Stimulated activated CD8-positive, alpha-beta memory T cell treated with anti-CD3 and anti-CD28 coated beads, Interleukin-7, amount 100 ng/mL, for 1 hour (primary cell): Measurements from ENCODE around the gene LOXL4.

Experiments
- DNase-seq, 2 donors: peaks; one replicate each; pipeline ENCODE4 v3.0.0-alpha.2; 2020; ENCODE audit warnings: low read depth in 2 of 2

LOXL4 gene

DNA sequence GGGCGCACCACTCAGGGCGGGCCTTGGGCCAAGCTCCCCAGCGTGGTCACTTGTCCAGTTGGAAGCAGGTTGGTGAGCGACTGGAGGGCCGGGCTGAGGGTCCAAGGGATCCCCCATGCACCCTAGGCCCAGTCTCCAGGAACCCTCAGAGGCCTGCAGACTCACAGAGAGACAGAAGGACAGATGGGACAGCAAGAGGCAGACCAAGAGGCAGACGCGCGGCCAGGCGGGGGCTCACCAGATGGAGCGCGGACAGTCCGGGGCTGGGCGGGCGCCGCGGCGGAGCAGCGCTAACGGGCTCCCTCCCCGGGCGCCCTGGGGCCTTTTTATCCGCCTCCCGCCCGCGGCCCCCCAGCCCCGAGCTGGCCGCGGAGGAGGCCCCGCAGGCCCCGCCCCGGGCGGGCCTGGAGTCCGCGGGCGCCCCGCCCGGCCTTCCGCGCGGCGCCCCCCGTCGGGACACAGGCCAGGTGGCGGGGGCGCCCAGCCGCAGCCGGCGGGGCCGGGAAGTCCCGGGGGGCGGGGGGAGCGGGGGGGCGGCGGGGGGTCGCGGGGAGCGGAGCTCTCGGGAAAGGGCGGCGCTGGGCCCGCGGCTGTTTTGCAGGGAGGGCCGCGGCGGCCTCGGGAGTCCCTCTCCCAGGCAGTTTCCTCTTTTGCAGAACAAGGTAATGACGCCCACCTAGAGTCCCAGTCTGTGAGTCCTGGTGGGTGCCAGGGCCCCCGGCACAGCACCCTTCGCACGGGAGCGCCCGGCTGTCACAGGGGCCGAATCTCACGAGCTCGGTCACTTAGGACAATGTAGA is at the start of gene LOXL4:
Gene LOXL4 (minus strand): TSS at position 301 of the 800 bp plus-strand sequence. CDS start 5,175 bp downstream, outside the sequence.
- DNase-seq, result no peak

DNA sequence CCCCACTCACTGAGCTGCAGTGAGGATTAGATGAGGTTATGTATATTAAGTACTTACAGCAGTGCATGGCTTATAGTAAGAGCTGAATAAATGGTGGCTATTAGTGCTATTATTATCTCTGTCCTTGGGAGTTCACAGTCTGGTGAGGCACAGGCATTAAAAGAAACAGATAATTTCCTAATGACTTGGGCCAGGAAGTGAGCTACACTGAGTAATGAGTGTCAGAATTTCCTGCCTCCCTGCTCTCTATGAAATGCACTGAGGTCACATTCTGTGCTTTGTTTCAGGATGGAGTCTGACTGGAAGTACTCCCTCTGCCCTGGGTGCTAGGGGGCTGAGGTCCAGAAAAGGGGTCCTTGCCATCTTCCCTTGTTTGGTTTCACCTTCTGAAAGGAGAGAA is 48.7 kb upstream of the LOXL4 start:
- no peak for DNase-seq

DNA sequence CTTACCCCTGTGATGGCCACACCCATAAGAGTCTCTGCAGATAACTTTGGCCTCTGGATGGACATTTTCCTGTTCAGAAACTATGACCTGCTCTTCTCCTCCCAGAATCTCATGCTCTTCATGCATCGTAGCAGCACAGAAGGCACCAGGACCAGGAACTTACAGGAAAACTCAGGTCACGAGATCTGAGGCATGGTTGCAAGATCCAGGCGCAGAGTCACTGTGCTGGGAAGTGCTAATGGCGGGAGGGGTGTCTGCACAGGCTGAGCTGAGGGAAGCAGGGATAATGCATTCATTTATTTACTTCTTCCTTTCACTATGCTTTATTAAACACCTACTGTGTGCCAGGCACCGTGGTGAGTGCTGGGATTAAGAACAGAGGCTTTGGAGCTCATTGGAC is 48.2 kb upstream of the LOXL4 start:
- no peak for DNase-seq

DNA sequence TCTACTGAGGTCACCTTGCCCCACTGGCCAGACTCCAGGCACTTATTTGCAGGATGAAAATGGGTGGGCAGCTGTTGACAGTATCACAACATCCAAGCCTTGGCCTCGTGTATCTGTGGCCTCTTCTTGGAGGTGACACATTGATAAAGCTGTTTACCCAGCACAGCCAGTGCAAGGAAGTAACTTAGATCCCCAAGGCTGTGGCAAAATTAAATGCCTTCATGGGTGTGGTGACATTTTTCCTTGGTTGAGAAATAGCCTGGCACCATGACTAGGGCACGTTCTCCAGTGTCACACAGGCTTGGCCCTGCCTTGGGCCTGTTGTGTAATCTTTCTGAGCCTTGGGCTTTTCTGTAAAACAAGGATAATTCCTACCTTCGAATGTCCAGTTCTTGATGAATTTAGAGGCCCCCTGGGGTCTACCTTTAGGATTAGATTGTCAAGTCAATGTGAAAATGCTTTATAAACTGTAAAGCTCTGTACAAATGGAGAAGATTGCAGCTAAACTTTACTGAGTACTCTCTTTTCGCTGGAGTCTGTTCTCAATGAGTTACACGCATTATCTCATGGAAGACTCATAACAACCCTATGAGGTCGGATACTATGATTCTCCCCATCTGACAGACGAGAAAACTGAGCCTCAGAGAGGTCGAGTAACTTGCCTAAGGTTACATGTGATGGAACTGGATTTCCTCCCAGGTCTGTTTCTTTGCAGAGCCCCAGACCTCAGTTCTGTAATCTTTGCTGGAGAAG is 46.7 kb upstream of the LOXL4 start:
- DNase-seq, result no peak

DNA sequence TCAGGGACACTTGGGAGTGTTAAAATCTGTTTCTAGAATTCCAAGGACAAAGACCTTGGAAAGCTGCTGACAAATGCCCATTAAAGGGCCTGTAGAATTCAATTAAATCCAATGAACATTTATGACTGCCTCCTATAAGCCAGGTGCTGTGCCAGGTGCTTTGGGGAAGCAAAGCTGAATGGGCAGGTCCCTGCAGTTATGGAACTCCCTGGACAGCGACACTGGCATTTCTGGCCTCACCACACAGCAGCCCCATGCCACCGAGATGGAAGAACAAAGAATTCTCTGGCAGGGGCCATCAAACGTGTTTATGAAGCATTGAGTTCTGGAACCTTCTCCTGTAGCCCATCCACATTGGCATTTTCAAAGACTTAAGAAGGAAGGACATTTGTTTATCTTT is 45.6 kb upstream of the LOXL4 start:
- no peak for DNase-seq

DNA sequence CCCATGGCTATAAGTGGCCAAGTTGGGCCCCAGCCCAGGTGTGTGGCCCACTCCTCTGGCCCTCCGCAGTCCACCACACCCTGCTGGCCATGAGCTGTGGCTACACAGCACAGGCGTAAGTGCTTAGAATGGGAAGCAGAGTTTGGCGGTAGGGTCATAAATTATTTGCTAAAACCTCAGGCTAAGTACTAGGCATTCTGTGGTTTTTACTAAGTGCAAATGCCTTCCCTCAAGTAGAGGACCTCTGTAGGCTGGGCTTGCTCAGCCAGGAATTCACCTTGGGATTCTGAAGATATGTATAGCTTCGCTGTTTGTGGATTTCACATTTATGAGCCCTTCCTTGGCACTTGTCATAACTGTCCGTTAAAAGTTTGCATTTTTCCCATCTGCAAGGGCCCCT is 44.8 kb upstream of the LOXL4 start:
- no peak for DNase-seq

DNA sequence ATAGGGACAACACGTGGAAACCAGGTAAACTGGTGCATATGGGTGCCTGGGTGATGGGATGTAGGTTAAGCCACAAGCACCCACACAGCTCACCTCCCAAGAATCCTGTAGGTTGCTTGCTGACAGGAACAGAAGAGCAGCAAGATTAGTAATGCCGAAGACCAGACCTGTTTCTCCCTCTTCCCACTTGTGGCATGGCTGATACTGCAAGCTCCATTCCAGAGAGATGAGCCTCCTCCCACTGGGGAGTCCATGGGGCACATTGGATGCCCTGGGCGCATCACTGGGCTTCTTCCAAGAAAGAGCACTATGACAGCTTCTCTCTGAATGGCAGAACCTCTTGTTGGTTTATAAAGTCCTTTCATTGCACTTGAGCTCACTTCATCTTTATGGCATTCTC is 44.4 kb upstream of the LOXL4 start:
- DNase-seq, result no peak

DNA sequence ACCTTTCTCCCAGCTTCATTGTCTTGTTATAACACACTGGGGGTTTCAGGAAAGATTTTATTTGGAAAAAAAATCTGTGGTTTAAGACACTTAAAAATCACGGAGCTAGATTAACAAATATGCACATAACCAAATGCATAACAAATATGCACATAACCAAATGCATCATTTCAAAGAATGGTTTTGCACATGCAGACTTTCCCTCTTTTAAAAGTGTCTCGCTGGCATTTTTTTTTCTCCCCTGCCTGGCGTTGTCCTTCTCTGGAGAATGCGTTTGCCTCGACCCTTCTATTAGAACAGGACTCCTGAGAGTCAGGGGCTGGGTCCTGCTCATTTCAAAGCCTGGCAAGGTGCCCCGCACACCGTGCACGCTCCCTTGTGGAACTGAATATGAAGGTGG is 42.7 kb upstream of the LOXL4 start:
- no peak for DNase-seq

DNA sequence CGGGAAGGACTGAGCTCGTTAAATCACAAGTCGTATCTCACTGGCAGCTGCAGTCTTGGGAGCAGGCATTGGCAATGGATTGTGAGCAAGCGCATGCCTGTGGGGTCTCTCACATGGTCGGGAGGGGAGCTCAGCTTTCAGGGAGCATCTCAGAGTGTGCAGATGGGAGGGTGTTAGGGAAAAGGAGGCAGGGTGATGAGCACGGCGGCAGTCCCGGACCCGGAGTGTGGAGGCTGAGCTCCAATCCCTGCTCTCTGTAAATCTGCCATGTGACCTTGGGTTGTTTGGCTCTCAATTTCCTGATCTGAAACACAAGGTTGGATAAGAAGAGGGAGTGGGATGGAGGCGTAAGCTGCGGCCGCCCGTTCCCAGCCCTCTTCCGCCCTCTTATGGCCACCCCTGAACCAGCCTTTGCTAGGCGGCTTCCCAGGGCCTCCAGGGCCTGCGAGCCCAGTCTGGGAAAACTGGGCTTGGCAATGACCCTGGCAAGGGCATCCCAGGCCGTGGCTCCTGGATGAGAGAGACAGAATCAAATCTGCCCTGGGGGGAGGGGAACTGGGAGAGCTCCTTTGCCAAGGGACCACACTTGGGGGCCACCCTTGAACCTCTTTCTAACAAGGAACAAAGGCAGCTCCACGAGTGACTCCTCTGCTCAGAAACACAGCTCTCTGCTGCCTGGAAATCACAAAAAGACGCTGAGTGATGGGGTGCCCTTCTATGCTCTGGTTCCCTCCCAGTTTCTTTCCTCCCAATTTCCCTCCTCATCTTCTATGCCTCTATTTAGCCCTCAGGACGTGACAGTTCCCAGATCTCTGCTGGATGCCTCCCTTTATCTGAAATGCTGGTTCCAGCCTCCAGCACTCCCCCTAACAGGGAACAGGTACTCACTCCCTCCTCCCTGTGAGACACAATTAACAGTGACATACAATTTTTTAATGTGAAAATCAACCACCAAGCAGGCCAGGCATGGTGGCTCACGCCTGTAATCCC is 41.7 kb upstream of the LOXL4 start:
- no peak for DNase-seq

DNA sequence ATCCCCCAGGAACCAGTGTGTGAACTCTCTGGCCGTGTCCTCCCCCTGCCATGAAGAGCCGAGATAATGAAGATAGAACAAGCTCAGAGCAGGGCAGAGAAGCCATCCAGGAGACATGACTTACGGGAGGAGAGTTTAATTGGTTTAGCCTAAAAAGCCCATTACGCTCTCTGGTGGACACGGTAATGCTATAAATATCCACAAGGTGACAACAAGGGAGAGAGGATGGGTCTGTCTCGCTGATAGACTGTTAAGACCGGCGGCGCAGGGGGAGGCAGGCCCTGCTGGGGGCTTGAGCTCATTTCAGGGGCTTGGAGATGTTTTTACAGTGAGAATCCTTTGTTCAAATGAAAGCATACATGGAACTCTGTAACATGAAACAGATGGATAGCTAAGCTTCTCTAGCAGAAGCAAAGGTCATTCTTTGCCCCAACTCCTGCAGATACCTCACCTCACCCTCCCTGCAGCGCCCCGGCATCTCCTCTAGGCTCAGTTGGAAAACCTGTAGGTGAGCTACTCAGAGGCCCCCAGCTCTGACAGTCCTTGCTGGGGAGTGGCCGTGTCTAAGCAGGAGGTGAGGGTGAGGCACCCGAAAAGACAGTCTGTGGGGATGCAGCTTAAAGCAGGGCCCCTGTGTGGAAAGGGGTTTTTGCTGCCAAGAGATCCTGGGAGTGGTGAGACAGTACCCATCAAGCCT is 40.8 kb upstream of the LOXL4 start:
- no peak for DNase-seq

DNA sequence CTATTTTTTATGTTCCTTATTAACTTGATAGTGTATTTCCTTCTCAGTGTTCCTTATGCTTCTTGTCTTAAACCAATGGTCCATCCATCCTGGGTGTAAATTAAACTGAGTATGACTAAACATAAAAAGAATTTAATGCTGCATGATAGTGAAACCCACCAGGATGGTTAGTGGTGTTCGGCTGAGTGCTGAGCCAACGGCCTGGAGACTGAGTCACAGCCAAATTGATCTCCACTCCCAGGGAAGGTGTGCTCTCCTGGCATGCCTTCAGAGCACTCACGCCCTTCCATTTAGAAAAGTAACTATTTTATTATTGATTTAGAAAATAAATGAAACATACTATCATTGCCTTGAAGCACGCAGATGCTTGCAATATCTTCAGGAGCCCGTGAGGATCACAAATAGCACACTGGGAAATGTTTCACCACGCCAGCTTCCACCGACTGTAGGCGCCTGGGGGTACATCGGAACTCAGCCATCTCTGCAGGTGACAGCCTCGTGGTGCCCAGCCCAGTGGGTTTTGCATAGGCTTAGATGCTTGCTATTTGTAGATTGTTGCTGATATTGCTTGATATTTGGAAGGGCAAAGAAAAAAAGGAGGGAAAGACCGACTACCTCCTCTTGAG is 40.0 kb upstream of the LOXL4 start:
- DNase-seq, result no peak

DNA sequence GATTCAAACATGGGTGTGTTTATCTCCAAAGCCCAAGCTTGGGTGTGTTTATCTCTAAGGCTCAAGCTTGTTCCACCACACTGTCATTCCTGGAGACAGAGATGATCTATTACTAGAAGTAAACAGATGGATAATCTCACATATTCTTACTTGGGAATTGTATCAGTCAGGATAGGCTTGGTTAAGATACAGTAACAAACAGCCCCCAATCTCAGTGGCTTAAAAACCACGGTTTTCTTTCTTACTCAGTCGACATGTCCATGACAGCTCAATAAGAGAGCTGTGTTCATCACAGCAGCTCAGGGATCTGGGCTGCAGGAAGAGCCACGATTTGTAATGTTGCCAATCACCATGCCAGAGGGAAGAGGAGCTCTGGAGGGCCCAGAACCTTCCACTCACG is 38.5 kb upstream of the LOXL4 start:
- no peak for DNase-seq

DNA sequence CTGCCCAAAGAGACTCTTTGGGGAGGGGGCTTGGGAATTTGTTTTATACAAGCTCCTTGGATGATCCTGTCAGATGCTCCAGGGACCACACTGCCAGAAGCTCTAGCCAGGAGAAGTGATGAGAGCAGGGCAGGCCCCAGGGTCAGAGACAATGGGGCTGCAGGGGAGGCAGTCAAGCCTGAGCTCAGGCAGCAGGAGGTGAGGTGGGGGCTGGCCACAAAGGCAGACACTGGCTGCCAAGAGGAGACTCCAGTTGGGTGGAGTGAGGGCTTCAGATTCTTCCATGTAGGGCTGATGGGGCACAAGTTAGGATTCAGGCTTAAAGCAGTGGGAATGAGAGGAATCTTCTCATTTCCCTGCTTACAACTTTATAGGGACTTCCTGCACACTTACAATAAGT is 35.6 kb upstream of the LOXL4 start:
- no peak for DNase-seq

DNA sequence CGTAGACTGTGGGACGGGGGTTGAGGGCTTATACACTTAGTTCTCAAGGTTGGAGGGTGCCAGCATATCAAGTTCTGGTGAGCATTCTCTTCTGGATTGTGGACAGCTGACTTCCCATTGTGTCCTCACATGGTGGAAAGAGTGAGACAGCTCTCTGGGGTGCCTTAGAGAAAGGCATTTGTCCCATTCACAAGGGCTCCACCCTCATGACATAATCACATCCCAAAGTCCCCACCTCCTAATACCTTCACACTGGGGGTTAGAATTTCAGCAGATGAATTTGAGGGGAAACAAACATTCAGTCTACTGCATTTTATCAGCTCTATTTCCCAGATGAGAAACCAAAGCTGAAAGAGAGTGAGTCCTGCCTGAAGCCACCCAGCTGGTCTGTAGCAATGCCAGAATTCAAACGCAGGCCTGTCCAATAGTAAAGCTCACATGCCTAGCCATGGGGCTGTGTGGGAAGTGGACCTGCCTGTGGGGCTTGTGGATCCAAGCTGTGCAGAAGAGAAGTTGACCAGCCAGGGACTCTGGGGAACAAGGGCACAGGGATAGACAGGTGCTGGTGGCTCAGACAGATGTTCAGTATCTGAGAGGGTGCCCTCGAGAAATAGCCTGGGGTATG is 34.9 kb upstream of the LOXL4 start:
- no peak for DNase-seq

DNA sequence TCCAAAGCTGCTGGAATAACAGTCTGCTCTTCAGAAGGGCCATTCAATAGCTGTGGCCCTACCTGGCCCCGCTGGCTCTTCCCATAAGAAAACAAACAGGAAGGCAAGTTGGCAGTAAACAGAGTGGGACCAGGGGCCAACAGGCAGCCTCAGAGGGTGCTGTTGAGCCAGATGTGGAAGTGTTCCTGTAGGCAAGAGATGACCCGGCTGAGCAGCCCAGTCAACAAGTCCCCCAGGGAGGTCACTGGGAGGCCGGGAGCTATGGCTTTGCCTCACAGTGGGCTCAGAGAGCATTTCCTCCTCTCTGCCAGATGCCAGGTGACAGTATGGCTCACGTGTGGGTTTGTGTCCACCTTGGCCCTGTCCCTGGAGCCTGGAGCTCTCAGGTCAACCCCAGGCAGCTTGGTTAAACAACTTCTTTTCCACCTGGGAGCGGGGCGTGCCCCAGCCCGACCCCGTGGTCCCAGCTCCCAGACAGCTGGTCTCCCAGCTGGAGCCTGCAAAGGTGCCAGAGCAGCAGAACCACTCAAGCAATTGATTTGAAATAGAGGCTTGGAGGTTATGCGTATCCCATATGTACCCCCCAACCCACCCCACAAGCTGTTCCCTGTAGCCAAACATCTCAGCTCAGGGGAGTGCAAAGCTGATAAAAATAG is 33.8 kb upstream of the LOXL4 start:
- no peak for DNase-seq

DNA sequence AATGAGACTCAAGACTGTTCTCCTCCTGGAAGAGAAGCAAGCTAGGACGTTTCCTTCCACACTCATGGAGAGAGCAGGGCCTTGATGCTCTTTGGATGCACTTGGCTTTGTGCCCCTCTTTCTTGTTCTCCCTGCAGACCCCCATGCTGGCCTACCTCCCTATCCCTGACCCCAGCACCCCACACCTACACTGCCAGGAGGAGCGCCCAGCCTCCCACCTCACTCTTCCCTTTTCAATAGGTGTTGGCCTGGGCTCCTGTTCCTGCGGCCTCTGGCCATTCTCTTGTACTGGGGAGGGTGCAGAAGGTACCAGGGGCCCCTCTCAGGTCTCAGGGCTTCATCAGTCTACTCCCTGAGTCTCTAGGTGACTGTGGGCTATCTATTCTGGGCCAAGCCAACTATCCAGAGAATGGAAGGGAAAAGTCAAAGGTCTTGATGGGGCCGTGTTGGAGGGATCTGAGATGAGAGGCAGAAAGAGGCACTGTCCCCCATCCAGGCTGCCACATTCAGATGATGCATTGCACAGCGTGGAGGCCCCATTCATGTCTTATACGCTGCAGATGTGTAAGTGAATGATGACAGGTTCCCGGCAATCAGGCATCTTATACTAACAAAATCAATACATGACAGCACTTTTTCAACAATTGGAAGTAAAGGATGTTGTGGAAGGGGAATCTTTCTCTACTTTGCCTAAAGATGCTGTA is 32.7 kb upstream of the LOXL4 start:
- no peak for DNase-seq

DNA sequence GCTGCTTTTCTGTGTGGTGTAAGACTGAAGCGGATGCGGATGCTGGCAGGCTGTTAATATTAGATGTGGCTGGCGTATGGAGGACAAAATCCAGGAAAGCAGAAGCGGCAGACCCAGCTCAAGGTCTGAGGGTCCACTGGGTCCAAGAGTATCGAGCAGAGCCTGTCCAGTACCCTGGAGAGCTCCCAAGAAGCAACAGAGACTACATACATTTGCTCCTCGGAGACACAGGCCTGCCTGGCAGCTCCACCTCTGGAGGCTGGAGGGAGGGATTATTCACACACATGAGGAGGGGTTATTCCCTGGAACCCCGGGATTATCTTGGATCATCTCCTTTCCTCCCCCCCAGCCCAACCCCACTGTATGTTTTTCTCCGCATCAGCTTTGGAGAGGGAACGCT is 31.3 kb upstream of the LOXL4 start:
- no peak for DNase-seq

DNA sequence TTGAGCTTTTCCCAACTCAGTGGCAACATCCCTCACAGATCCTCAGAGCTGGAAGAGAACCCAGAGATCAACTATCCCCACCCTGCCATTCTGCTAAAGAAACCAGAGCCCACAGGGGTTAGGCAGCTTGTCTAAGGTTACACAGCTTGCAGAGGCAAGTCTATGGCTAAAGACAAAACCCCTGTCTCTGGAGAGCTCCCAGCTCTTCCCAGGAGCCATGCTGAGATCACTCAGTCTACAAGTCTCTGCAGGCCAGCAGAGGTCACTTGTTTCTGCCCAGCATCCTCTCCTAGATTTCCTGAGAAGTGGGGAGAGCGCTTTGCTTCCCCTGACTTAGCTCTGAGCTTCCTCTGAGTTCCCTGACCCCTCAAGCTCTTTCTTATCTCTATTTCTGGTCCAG is 28.5 kb upstream of the LOXL4 start:
- DNase-seq, result no peak

DNA sequence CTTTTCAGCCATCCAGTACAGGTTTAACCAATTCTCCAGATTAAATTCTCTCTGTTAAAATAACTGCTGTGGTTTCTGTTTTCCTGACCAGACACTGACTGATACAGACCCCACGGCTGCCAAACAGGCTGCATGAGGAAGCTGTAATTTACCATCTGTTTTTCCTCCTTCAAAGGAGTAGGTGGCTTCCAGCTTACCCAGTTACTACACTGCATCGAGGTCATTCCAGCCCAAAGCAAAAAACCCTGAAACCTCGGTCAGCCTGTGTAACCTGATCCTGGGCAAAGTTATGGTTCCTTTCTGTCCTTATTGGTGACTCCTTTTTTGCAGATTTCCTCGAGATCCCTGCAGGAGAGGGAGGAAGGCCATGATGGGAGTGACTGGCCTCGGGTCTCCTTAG is 27.9 kb upstream of the LOXL4 start:
- DNase-seq, result no peak
